ENCODE measurements around the gene SPIRE2. TPM values are rescaled to one million over a fixed set of nuclear protein-coding genes. Genes with fewer than 3 reads are reported as not detected.

Gene SPIRE2
- total RNA-seq, 2 donors from 2014 or later: 0.69 to 0.91 TPM

DNA sequence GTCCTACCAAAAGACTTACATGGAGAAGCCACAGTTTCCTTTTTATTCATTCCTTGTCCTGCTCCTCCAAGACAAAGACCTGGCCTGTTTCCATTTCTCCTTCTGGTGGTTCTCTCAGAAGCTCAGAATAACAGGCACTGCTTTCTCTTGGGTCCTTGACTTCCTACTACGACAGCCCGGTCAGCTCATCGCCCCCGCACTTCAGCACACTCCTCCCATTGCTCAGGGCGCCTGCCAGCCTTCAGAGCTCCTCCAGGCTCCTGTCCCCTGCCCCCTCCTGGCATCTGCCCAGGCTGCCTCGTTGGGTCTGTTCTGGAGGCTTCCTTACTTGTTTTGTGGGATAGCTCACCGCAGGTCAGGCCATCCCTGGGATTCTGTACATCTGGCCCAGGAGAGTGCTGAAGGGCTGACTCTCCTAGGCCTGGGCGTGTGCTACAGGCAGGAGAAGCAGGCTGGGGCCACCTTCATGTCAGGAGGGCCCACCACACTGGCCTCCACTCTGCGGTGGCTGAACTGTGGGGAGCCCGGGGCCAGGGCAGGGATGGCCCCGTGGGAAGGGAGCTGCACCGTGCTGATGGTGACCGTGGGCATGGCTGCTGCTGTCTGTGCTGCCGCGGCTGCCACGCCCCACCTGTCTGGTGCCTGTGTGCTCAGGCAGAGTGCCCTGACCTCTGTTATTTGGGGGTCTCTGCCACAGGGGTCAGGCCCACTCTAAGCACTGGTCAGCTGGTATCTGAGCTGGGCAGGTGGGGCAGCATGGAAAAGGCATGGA, 62.8 kb downstream of the SPIRE2 start:
- Mint-ChIP-seq H3K9me3 (no peaks in the 10 kb centered on the region), H3K27ac (no peak overlapping the region), H3K27me3 (ENCODE audit: low read depth) (no peaks in the 10 kb centered on the region), H3K36me3 (ENCODE audit: insufficient read depth in 2 of 2) (peaks cover 4 to 18% of the 10 kb centered on the region in 2 donors), H3K4me1 (ENCODE audit: low read depth) (peaks cover 12% of the 10 kb centered on the region), H3K4me3 (no peak overlapping the region)
- DNase-seq (no peak), ATAC-seq (replicated peaks in 1 of 2) (no peak)

DNA sequence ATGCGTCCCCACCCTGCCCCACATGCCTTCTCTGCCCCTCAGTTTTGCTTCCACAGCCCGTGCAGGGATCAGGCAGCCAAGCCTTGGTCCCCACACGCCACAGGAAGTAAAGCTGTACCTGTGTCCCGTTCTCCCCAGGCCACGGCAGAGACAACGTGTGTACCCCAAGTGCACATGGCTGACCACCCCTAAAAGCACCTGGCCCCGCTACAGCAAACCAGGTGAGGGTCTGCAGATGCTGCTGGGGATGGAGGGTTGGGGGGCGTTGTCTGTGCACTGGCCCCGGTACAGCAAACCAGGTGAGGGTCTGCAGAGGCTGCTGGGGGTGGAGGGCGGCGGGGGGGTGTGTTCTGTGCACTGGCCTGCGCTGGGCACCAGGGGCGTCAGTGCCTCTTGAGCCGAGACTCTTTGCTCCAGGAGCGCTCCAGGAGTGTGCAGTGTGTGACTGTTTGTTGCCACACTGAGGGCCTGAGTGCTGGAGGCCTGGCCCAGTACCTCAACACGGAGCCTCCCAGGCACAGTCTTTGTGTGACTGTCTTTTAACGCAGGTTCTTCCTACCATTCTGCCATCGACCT, 63.9 kb downstream of the SPIRE2 start:
- DNase-seq (no peak), ATAC-seq (replicated peaks in 1 of 2) (no peak)
- Mint-ChIP-seq H3K36me3 (ENCODE audit: insufficient read depth in 2 of 2) (peaks cover 4 to 17% of the 10 kb centered on the region in 2 donors), H3K9me3 (no peaks in the 10 kb centered on the region), H3K4me3 (no peak overlapping the region), H3K27ac (no peak overlapping the region), H3K27me3 (ENCODE audit: low read depth) (no peaks in the 10 kb centered on the region), H3K4me1 (ENCODE audit: low read depth) (peaks cover 12% of the 10 kb centered on the region)

DNA sequence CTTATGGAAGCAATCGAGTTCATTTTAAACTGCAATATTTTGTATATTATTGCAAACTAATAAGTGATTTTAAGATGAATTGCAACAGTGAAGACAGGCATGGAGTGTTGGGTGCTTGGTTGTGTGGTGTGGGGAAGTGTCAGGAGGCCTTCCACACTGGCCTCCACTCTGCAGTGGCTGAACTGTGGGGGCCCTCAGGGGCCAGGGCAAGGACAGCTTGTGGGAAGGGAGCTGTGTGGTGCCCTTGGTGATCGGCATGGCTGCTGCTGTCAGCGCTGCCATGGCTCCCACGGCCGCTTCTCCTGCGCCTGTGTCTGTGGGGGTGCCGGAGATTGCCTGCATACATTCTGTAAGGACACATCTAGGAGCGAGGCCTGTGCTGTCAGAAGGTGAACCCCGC, 64.4 kb downstream of the SPIRE2 start:
- H3K4me3 Mint-ChIP-seq: no peak overlapping the region
- H3K36me3 Mint-ChIP-seq (ENCODE audit: insufficient read depth in 2 of 2): peaks cover 4 to 17% of the 10 kb centered on the region in 2 donors
- peaks cover 12% of the 10 kb centered on the region for H3K4me1 Mint-ChIP-seq (ENCODE audit: low read depth)
- DNase-seq: no peak
- ATAC-seq (replicated peaks in 1 of 2): no peak
- H3K9me3 Mint-ChIP-seq: no peaks in the 10 kb centered on the region
- H3K27ac Mint-ChIP-seq: no peak overlapping the region
- no peaks in the 10 kb centered on the region for H3K27me3 Mint-ChIP-seq (ENCODE audit: low read depth)

DNA sequence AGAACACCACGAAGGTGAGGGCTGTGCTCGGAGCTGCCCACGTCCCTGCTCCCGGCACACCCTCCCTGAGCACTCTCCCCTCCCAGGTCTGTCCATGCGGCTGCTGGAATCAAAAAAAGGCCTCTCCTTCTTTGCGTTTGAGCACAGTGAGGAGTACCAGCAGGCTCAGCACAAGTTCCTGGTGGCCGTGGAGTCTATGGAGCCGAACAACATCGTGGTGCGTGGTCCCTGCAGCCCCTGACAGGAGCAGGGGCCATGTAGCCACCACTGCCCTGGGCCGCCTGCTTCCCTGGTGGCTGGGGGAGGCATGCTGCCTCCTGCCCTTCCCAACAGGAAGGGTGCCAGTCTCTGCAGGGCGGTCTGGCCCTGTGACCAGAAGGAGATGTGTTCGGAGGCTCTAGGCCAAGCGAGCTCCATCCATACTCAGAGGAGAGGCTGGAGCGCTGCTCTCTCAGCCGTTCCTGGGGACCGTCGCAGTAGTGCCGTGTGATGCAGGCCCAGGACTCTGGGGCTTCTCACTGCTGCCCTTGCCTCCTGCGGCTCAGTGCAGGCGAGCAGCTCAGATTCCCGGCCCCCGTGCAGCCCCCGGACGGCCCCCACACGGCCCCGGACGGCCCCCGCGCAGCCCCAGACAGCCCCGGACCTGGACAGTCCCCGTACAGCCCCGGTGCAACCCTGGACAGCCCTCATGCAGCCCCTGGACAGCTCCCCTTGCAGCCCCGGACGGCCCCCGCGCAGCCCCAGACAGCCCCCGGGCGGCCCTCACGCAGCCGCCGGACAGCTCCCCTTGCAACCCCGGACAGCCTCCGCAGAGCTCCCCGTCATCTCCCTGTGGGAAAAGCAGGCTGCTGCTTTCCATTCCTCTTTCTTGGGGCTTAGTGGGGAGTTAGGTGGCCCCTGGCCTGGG, 65.6 kb downstream of the SPIRE2 start:
- Mint-ChIP-seq H3K9me3 (no peaks in the 10 kb centered on the region), H3K27me3 (ENCODE audit: low read depth) (no peaks in the 10 kb centered on the region), H3K4me3 (no peak overlapping the region), H3K4me1 (ENCODE audit: low read depth) (peaks cover 12% of the 10 kb centered on the region), H3K36me3 (ENCODE audit: insufficient read depth in 2 of 2) (peaks cover 6 to 20% of the 10 kb centered on the region in 2 donors), H3K27ac (no peak overlapping the region)
- DNase-seq (no peak), ATAC-seq (replicated peaks in 1 of 2) (no peak)

DNA sequence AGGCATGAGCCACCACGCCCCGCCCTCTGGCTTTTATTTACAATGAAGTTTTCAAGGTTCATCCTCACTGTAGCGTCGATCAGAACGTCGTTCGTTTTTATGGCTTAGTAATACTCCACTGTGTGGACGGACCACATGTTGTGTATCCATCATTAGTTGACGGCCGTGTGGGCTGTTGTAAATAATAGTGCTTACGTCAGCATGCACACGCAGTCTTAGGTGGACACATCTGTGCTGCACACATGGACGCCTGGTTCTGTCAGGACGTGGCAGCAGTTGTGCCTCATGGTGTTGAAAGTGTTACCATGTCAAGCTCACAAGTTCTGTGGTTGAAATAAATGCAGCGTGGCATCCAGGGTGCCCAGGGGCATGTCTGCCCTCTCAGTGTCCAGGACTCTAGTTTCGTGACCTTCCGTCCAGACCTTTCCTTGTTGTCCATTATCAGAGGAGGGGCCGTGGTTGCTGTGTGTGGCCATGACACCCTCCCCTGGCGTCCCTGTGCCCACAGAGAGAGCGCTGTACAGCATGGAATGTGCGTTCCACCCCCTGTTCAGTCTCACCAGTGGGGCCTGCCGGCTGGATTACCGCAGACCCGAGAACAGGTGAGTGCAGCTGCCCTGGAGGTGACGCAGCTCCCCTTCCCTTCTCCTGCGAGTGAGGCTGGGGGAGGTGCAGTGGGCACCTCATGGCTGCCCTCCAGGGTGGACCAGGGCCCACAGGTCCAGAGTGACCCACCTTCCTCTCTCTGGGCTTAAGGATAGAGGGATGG, 67.4 kb downstream of the SPIRE2 start:
- Mint-ChIP-seq H3K4me1 (ENCODE audit: low read depth) (peaks cover 5% of the 10 kb centered on the region), H3K36me3 (ENCODE audit: insufficient read depth in 2 of 2) (peaks cover 10 to 15% of the 10 kb centered on the region in 2 donors), H3K27me3 (ENCODE audit: low read depth) (no peaks in the 10 kb centered on the region), H3K27ac (no peak overlapping the region), H3K9me3 (no peaks in the 10 kb centered on the region), H3K4me3 (no peak overlapping the region)
- DNase-seq: no peak
- no peak for ATAC-seq (replicated peaks in 1 of 2)

DNA sequence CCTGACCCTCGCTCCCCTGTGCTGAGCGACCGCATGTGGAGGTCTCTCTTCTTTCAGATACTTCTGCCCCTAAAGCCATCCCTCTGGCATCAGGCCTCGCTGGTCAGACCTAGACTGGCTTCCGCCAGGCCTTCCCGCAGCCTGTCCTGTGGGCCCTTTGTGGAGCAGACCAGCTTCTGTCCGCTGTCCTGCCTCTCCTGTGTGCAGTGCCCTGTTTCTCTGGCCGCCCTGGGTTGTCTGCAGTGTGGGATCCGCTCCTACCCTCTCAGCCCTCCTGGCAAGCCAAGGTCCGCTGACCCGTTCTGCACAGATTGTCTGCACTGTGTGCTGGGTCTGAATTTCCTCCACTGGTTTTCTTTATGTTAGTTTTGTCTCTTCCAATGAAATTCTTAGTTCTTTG, 68.9 kb downstream of the SPIRE2 start:
- no peak for ATAC-seq (replicated peaks in 1 of 2)
- H3K4me1 Mint-ChIP-seq (ENCODE audit: low read depth): no peaks in the 10 kb centered on the region
- H3K9me3 Mint-ChIP-seq: no peaks in the 10 kb centered on the region

DNA sequence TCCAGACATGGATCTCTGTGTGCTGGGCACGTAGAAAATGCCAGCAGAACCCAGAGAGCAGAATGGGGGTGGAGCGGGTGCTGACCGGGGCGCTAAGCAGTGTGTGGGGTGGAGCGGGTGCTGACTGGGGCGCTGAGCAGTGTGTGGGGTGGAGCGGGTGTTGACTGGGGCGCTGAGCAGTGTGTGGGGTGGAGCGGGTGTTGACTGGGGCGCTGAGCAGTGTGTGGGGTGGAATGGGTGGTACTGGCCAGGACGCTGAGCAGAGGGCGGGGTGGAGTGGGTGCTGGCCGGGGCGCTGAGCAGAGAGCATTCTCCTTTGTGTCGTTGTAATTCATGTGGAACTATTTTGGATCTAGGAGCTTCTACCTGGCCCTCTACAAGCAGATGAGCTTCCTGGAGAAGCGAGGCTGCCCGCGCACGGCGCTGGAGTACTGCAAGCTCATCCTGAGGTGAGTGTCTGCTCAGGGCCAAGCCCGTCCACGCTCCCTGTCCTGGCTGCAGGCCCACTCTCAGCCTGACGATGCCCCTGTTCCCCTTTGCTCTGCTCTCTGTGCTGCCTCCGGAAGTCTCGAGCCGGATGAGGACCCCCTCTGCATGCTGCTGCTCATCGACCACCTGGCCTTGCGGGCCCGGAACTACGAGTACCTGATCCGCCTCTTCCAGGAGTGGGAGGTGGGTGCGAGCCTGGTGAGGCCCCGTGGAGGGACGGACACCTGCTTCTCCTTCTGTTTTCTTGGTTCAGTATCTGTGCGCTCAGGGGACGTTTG, 70.1 kb downstream of the SPIRE2 start:
- no peak overlapping the region for H3K4me3 Mint-ChIP-seq
- DNase-seq (no peak), ATAC-seq (replicated peaks in 1 of 2) (no peak)
- peaks cover 7 to 13% of the 10 kb centered on the region in 2 donors for H3K36me3 Mint-ChIP-seq (ENCODE audit: insufficient read depth in 2 of 2)
- H3K27ac Mint-ChIP-seq: no peak overlapping the region
- no peaks in the 10 kb centered on the region for H3K9me3 Mint-ChIP-seq
- no peaks in the 10 kb centered on the region for H3K4me1 Mint-ChIP-seq (ENCODE audit: low read depth)
- no peaks in the 10 kb centered on the region for H3K27me3 Mint-ChIP-seq (ENCODE audit: low read depth)

More for the DNA sequence above, 68.9 kb downstream of the SPIRE2 start:
- no peak for DNase-seq
- Mint-ChIP-seq H3K27ac (no peak overlapping the region), H3K4me3 (no peak overlapping the region), H3K36me3 (ENCODE audit: insufficient read depth in 2 of 2) (peaks cover 7 to 13% of the 10 kb centered on the region in 2 donors), H3K27me3 (ENCODE audit: low read depth) (no peaks in the 10 kb centered on the region)

DNA sequence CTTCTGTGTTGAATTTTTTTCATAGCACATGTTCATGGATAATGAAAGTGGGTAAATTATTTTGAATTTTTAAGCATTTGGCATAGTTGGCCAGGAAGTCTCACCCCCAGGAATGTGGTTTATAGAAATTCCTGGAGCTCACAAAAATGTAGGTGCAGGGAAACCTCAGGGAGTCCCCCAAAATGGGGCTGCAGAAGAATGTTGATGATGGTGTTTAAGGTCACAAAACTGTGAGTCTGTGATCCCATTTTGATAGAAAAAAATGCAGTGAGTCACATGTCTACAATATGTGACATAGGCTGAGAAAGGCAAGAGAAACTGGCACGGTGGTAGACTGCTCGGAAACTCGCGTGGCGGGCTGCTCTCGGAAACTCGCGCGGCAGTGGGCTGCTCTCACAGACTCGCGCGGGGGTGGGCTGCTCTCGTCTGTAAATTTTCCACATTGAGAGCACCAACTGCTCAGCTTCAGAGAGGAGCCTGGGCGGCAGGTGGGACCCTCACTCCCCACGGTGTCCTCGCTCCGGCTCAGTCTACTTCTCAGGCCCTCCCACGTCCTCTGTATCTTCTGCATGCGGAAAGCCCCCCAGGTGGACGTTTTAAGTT, 71.7 kb downstream of the SPIRE2 start:
- DNase-seq: no peak
- no peak for ATAC-seq (replicated peaks in 1 of 2)
- Mint-ChIP-seq H3K27me3 (ENCODE audit: low read depth) (no peaks in the 10 kb centered on the region), H3K4me1 (ENCODE audit: low read depth) (no peaks in the 10 kb centered on the region), H3K27ac (no peak overlapping the region), H3K36me3 (ENCODE audit: insufficient read depth in 2 of 2) (peaks cover 7 to 13% of the 10 kb centered on the region in 2 donors), H3K9me3 (no peaks in the 10 kb centered on the region), H3K4me3 (no peak overlapping the region)

DNA sequence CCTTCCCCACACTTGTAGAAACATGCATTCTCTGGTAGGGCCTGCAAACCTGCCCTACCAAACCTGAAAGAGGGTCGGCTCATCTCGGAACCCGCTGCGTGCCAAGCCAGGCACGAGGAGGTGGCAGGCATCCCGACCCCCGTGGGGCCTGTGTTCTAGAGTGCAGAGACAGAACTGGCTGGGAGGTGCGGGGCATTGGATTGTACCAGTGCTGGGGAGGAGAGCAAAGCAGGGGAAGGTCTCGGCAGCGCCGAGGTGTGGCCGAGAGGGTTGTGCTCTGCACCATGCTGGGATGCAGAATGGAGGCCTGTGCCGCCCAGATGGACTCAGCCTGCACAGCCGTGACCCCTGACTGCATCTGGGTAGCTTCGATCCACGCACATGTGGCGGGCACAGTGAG, 72.6 kb downstream of the SPIRE2 start:
- no peak for DNase-seq
- no peak overlapping the region for H3K27ac Mint-ChIP-seq
- H3K36me3 Mint-ChIP-seq (ENCODE audit: insufficient read depth in 2 of 2): peaks cover 5 to 13% of the 10 kb centered on the region in 2 donors
- no peak for ATAC-seq (replicated peaks in 1 of 2)
- no peaks in the 10 kb centered on the region for H3K9me3 Mint-ChIP-seq
- no peaks in the 10 kb centered on the region for H3K27me3 Mint-ChIP-seq (ENCODE audit: low read depth)
- H3K4me3 Mint-ChIP-seq: no peak overlapping the region
- H3K4me1 Mint-ChIP-seq (ENCODE audit: low read depth): no peaks in the 10 kb centered on the region

DNA sequence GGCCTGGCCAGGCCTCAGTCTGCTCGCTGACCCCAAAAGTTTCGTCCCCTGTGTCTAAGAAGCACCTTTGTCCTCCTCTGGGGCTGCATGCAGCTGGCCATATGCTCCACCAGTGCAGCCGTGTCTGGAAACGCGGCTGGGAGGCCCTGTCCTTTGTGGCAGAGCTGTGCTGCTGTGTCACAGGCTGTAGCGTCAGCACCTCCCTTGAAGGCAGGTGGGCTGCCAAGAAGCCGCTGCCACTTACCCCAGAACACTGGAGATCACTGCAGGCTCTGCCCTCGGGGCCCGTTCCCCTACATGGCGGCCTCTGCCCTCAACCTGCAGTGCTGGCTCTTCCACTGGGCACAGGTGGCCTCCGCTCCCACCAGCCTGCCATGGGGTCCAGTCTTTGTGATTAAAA, 74.7 kb downstream of the SPIRE2 start:
- no peak for ATAC-seq (replicated peaks in 1 of 2)
- H3K9me3 Mint-ChIP-seq: no peaks in the 10 kb centered on the region
- H3K36me3 Mint-ChIP-seq (ENCODE audit: insufficient read depth in 2 of 2): peaks cover 5 to 7% of the 10 kb centered on the region in 2 donors

DNA sequence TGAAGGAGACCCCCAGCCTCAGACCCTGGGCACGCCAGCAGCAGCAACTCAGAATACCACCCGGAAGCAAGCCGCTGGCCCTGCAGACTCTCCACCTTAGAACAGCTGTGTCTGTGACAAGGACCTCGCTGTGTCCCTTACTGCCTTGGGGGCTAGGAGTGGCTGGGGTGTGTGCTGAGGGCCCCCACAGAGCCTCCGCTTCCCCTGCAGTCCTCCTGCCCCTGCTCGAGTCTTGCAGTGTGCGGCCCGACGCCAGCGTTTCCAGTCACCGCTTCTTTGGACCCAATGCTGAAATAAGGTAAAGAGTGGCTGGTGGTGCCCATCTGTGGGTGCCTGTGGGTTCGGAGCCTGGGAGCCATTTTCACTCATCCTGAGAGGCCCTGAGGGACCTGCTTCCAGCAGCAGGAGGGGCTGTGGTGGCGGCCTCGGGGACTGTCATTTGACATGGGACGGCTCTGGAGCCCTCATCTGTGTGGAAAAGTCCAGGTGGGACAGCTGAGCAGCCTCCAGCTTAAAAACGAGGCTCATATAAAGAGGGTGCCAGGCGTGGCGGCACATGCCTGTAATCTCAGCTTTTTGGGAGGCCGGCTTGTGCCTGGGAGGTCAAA, 75.7 kb downstream of the SPIRE2 start:
- Mint-ChIP-seq H3K4me3 (no peak overlapping the region), H3K36me3 (ENCODE audit: insufficient read depth in 2 of 2) (peaks cover 3% of the 10 kb centered on the region in 2 donors), H3K27me3 (ENCODE audit: low read depth) (no peaks in the 10 kb centered on the region), H3K4me1 (ENCODE audit: low read depth) (no peaks in the 10 kb centered on the region), H3K27ac (no peak overlapping the region), H3K9me3 (no peaks in the 10 kb centered on the region)
- DNase-seq (no peak), ATAC-seq (replicated peaks in 1 of 2) (no peak)

More for the DNA sequence above, 74.7 kb downstream of the SPIRE2 start:
- H3K27ac Mint-ChIP-seq: no peak overlapping the region
- H3K27me3 Mint-ChIP-seq (ENCODE audit: low read depth): no peaks in the 10 kb centered on the region
- no peak for DNase-seq
- no peaks in the 10 kb centered on the region for H3K4me1 Mint-ChIP-seq (ENCODE audit: low read depth)
- no peak overlapping the region for H3K4me3 Mint-ChIP-seq
